Effector CD4-positive, alpha-beta T cell (primary cell): ENCODE results near the gene UNG.
A peak's percentile ranks its signal among the peaks of the same experiment; 100 is the strongest.

Source experiments
- DNase-seq: peaks from one replicate; pipeline ENCODE4 v3.0.0-alpha.2; 2020

UNG gene

DNA sequence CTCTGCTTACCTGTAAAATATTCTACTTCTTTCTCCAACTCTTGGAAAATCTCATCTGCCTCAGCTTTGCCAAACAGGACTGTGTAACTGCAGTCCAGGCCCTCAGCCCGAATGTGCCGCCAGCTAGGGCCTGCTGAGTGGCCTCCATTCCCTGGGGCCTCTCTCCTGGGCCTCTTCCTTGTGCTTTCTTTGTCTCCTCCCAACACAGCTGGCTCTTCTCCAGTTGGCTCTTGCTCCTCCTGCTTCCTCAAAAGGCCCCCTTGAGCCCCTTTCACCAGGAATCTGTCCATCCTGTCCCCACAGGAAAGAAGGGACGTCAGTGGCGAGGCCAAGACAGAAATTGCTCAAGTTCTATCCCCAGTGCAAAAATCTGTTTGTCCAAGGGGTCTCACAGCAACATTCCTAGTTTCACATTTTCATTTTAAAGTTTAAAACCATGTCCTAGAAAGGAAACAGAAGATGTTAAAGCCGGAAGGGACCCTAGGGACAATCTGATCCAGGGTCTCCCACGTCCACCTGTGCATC lies 4.8 kb upstream of the UNG start:
- no peak for DNase-seq

DNA sequence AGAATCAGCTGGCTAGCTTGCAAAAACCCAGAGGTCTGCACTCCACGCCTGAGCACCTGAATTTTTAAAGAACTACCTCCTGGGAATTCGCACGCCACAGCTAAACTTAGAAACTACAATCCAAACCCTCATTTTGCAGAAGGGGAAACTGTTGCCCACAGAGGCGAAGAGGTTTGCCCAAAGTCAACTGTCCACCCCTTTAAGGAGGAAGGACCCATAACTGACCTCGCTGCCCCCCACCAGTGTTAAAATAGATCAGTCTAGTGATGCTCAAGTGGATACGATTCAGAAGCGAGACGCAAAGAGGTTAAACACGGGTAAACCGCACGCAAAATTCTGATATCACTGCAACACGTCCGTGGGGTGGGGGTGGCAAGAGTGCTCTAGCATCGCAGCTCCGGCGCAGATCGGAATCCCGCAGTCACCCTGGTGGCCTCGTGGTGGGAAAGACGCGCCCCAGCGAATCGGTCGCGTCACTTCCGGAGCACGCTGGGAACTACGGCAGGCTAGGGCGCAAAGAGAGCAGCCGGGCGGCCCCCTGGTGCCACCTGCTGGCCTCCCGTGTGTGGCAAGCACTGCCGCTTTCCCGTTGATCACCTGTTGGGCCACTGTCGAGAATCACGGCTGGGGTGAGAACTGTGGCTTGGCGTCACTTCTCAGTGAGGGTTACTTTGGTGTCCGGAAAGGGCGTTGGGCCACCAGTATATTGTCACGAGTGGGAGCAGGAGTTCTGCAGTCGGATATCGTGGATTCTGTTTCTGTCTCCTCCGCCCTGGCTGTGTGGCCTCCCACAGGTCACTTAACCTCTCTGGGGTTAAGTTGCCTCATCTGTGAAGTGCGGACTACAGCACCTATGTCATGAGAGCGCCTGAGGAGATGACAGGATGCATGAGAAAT lies 4.1 kb upstream of the UNG start, which contains the start of gene ALKBH2:
Gene ALKBH2 (minus strand): TSS at position 451 of the 897 bp plus-strand sequence. CDS start 686 bp downstream, outside the sequence.
- peak; percentile 93 for DNase-seq

DNA sequence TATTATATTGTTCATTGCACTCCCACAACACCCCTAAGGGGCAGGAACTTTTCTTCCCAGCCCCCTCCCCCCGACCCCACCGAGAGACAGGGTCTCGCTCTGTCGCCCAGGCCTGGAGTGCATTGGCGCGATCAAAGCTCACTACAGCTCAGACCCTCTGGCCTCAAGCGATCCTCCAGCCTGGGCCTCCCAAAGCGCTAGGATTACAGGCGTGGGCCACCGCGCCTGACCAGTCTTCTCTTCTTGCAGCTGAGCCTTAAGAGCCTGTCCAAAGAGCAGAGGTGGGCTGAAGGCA lies 310 bp upstream of the UNG start:
- DNase-seq: no peak

DNA sequence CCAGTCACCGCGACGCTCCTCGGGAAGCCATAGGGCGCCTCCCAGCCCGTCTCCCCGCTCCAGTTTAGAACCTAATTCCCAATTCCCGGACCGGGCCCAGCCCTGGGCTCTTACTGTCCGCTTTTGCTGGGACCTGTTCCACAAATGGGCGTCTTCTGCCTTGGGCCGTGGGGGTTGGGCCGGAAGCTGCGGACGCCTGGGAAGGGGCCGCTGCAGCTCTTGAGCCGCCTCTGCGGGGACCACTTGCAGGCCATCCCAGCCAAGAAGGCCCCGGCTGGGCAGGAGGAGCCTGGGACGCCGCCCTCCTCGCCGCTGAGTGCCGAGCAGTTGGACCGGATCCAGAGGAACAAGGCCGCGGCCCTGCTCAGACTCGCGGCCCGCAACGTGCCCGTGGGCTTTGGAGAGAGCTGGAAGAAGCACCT lies 797 bp downstream of the UNG start:
- peak; percentile 38 for DNase-seq

DNA sequence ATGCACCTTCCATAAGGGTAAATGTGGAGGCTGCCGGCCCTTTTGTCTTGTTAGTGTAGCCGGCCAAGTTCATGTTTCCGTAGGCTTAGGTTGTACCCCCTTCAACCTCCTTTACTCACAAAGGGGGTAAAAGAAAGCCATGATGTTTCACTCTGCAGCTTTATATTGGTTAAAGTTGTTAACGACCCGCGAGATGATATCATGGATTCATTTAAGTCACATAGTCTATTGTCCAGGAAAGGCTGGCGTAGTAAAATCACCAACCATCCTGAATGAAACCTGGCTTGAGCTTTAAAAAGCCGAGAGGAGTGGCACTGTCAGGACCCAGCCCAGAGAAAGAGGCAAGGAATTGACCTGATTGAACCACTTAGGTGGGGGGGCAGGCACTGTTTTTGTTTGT lies 1.3 kb downstream of the UNG start:
- no peak for DNase-seq

DNA sequence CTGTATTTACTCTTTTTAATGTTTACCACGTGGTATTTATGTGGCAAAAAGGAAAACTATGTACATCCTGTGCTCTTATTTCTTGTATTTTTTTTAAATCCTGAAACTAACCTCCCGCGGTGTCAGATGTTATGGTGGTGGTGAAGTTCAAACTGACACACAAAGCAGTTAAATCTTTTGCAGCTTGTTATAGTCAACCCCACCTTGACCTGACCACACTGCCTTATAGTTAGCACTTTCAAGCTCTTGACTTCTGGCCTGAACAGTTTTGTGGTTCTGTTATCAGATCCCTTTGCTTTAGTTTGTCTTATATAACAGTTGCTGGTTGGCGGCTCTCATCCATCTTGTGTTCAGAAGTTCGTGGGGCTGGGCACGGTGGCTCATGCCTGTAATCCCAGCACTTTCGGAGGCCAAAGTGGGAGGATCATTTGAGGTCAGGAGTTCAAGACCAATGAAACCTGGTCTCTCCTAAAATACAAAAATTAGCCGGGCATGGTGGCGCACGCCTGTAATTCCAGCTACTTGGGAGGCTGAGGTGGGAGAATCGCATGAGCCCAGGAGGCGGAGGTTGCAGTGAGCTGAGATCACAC lies 2.1 kb downstream of the UNG start:
- no peak for DNase-seq

DNA sequence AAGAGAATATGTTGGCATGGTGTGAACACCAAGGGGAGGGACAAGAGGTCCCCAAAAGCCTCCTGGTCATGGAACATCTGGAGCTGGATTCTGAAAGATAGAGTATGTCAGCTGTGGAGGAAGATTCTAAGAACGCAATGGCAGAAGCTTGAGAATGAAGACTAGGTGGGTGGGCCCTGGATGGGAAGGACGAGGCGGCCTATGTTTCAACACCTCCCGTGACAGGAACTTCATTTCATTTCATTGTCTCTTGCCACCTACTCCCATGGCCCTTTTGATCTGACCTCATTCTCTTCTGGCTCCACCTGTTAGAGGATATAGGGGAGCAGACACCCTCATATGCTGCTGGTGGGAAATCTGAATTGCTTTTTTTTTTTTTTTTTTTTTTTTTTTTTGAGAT lies 3.3 kb downstream of the UNG start:
- no peak for DNase-seq

DNA sequence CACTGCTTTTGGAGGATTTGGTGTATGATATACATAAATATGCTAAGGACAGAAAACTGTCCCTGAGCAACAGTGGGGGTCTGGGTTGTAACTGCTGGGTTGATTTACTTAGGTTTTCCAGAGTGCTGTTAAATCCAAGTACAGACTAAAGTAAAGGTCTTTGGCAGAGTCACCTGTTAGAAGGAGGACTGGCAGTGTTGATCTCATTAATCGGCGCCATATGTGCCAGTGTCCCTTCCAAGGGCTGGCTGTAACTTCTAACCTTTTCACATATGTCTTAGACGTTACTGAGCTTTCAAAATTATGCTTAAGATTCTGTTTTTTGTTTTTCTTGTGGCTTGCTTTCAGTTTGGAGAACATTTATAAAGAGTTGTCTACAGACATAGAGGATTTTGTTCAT lies 5.1 kb downstream of the UNG start:
- no peak for DNase-seq

DNA sequence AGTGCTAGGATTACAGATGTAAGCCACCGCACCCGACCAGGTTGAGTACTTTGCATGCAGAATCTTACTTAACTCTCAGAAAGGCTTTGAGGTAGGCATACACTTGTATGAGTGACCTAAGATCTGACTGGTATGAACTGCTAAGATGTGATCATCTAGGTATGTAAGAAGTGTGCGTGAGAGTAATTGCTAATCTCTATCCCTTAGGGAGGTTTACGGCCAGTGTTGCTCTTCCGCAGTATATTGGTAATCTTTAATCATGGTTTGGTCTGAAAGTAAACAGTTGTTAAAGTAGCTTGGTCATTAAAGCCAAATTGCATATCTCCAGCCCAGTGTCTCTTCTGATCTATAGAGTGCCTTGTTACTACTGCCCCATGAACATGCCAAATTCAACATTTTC lies 7.8 kb downstream of the UNG start:
- no peak for DNase-seq

DNA sequence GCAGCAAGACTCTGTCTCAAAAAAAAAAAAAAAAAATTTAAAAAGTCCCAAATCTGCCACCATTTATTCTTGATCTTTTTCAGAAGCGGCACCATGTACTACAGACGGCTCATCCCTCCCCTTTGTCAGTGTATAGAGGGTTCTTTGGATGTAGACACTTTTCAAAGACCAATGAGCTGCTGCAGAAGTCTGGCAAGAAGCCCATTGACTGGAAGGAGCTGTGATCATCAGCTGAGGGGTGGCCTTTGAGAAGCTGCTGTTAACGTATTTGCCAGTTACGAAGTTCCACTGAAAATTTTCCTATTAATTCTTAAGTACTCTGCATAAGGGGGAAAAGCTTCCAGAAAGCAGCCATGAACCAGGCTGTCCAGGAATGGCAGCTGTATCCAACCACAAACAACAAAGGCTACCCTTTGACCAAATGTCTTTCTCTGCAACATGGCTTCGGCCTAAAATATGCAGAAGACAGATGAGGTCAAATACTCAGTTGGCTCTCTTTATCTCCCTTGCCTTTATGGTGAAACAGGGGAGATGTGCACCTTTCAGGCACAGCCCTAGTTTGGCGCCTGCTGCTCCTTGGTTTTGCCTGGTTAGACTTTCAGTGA lies 12.5 kb downstream of the UNG start:
- DNase-seq: no peak

DNA sequence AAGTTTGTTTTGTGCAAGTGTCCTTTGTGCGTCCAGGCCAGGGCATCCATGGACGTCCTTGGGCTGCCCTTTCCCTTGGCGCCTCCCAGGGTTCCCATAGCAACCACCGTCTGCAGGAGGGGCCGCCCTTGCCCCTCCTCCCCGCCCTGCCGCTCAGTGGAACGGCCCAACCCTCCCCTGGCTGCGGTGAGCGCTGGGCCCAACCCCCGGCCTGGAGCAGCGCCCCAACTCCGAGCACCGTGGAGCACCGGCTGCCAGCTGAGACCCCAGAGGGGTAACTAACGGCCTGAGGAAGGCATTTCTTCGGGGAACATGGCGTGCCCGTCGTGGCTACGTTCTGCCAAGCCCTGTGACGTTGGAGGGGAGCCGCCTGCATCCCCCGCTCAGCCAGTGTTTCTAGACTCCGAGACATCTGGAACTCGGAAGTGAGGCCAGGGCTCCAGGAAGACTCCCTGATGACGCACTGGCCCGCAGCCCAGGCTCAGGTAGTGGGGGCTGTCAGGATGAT lies 13.6 kb downstream of the UNG start:
- peak; percentile 27 for DNase-seq

DNA sequence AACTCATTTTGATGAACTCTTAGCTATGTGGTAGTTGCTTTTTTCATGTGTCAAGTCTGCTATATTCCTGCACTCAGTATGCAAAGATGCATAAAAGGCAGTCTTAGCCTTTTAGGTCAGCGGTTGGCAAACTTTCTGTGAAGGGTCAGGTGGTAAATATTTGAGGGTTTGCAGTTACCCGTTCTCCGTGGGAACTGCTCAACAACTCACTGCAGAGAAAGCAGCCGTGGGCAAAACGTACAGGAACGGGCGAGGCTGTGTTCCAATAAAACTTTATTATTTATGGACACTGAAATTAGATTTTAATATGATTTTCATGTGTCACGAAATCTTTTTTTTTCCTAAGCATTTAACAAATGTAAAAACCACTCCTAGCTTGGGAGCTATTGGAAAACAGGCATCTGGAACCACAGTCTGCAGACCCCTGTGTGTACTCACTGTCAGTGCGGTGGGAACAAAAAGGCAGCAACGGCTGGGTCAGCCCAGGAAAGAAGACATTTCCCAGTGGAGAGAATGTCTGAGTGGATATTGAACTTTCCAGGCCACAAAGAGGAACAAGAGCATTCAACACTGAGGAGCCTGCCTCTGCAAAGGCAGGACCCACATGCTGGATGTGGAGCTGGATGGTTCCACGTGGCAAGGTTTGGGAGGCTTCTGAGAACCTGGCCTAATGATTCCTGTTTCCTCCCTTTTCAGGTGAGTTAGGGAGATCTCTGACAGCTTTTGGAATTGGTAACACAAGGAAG lies 15.5 kb downstream of the UNG start:
- no peak for DNase-seq

DNA sequence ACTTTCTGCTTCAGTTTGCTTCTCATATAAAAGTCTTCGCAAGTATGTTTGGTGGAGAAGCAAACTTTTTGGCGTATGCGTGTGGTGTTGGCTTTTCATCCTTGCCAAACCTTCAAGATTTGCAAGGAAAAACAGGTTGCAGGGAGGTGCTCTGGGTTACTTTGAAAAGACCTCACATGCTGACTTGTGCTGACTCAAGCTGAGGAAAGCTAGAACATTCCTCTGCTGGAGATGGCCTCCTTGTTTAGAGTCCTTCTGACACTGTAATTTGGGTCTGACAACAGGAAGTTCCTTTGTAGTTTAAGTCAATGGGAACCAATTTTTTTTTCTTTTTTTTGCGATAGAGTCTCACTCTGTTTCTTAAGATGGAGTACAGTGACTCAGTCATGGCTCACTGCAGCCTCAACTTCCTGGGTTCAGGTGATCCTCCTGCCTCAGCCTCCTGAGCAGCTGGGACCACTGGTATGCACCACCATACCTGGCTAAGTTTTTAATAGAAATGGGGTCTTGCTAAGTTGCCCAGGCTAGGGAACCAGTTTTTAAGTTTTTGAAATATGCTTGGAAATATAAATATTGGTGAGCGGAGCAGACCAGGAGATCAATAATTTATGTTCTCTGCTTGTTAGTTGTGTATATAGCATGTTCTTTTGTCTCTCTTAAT lies 16.4 kb downstream of the UNG start:
- DNase-seq: no peak

DNA sequence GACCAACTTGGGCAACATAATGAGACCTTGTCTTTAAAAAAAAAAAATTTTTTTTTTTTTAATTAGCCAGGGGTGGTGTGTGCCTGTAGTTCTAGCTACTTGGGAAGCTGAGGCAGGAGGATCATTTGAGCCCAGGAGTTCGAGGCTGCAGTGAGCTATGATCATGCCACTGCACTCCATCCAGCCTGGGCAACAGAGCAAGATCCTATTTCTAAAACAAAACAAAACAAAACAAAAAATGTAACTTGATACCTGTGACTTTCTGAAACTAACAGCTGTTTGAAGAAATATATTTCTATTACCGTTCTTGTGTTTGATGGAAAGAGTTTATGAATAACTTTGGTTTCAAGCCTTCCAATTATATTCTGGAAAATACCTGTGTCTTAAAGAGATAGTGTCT lies 17.2 kb downstream of the UNG start:
- no peak for DNase-seq

DNA sequence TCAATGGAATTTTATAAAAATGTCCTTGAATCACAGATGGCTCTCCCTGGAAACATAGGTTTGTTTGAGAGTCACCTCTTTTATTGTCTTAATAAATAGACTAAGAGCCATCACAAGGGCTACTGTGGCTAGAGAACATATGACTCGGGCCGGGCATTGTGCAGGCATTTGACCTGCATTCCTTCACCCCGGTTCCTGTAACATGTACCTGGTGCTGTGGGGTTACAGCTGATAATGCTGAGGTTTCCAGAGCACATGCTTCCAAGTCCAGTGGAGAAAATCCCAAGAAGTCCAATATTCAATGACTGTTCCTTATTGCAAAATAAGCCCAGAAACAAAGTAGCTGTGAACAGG lies 18.0 kb downstream of the UNG start:
- DNase-seq: no peak

DNA sequence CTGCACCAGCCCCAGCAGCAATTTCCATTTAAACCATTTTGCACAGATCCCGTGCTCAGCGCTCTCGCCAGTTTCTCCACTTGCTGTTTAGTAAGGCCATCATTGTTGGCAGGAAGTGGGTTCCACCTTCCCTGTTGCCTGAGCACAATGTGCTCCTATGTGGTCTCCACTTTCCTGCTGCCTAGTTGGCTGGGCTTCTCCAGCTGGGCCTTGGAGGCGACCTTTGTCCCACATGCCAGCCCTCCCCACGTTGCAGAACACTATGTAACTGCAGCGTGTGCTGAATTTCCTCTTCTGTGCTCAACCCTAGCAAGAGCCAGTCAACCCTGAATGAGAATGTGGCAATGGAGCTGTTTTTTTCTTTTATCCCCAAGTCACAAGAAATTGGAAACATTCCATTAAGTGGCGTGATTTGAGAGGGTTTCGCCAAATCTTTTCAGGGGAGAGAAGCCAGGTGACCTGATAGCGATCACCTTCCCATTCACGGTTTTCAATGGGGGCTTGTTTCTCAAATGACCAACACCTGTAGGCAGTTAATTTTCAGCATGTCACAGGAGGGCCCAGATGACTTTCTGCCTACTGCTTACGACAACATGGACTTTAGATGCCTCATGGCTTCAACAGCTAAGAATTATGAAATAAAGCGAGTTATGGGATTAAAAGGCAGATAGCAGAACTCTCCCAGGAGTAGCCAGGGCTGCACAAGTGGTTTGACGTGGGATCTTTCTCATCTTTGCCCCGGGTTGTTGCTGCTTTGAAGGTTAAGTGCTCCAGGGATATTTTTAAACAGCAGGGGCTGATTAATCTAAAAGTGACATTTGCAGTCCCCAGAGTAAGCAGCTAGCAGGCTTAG lies 18.6 kb downstream of the UNG start, which contains the start of gene ACACB:
Gene ACACB (plus strand): TSS at position 830 of the 853 bp plus-strand sequence. CDS start 22,819 bp downstream, outside the sequence.
- DNase-seq: no peak

DNA sequence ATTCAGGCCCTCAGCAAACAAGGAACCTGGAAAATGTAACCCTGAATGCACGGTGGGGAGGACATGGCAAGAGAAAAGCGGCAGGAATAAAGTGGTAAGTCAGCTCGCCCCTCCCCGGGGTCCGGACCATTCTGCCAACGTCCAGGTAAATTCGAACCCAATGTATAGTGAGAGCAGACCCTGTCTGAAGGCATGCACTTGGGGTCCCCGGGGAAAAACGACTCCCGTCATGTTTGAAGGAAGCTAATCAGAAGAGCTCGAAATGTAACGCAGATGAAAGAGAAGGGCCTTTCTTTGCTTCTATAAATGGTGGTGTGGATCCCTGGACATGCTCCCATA lies 19.2 kb downstream of the UNG start:
- DNase-seq: no peak

DNA sequence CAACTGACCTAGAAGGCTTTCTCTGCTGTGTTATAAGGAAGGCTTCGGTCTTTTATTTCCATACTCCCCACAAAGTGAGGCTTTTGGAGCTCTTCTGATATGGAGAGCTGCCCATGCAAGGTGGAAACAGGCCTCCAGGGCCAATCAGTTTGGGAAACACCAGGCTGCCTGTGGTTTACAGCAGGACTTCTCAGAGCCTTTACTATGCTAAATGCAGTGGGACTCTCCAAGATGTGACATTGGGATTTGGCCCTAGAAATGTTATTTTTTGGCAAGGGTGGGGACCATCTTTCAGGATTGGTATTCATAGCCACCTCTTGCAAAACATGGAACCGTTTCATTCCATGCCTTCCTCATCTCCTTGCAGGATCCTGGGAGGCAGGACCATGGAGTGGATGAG lies 22.7 kb downstream of the UNG start:
- DNase-seq: no peak

DNA sequence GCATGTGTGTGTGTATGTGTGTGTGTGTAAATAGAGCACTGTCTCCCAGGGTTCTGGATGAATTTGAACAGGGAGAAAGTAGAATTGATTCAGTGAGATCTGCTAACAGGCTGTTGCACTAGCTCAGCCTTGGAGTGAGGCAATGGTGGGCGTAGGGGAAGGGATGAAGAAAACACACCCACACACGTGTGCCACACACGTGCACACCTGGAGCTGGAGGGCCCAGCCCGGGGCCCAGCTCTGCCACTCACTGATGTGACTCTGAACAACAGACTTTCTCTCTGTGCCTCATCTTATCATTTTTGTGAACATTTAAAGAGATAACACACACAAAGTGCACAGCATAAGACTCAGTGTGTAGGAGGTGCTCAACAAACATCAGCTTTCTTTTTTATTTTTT lies 23.2 kb downstream of the UNG start:
- no peak for DNase-seq

DNA sequence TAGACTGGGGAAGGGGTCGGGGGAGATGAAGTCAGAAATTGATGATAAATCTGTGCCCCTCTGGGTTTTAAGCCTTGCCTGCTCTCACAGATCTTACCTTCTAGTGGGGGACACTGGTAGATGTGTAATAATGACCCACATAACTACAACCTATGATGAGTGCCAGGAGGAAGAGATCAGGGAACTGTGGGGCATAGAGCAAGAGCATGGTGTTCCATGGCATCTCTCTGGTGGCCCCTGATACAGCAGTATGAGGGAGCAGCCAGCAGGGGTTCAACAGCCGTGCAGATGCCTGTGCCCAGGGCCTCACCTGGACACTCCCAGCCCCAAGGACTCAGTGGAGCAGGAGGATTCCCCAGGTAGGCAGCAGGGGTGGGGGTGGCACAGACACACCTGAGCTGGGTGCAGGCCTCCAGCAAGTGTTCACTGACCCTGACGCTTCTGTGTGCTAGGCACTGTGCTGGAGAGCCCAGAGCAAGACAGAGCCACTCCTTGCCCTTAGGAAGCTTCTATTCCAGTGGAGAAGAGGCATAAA lies 24.0 kb downstream of the UNG start:
- DNase-seq: no peak
